Measurements from ENCODE around the gene RMND5B. TPM values are rescaled to one million over a fixed set of nuclear protein-coding genes. Genes with fewer than 3 reads are reported as not detected.
A peak's percentile ranks its signal among the peaks of the same experiment; 100 is the strongest.

Gene RMND5B
- 10 to 100 TPM; 25.3 to 72.9 (median 50.9) TPM for total RNA-seq
- 10 to 100 TPM; 28.2 to 35.5 (median 28.9) TPM for polyA plus RNA-seq
- long read RNA-seq, donor 1, partial matches to known transcripts = 5 of 82 reads
- long read RNA-seq, donor 1, other reads (novel, unspliced or antisense) = 77 of 82 reads
- long read RNA-seq, donor 2, partial matches to known transcripts = 0 of 4 reads
- long read RNA-seq, donor 2, other reads (novel, unspliced or antisense) = 0 of 4 reads
- long read RNA-seq, donor 3 = 0 reads
- long read RNA-seq, donor 4, partial matches to known transcripts = 0 of 2 reads
- long read RNA-seq, donor 4, other reads (novel, unspliced or antisense) = 0 of 2 reads
- long read RNA-seq, donor 5, partial matches to known transcripts = 131 of 149 reads
- long read RNA-seq, donor 5, other reads (novel, unspliced or antisense) = 13 of 149 reads
- long read RNA-seq, donor 6, transcript RMND5B-201 (11 exons, 1,929 nt) = major isoform, 6 of 472 reads
- long read RNA-seq, donor 6, partial matches to known transcripts = 444 of 472 reads
- long read RNA-seq, donor 6, other reads (novel, unspliced or antisense) = 20 of 472 reads
- long read RNA-seq, donor 7, partial matches to known transcripts = 39 of 177 reads
- long read RNA-seq, donor 7, other reads (novel, unspliced or antisense) = 132 of 177 reads
- long read RNA-seq, donor 8, partial matches to known transcripts = 0 of 4 reads
- long read RNA-seq, donor 8, other reads (novel, unspliced or antisense) = 0 of 4 reads
- long read RNA-seq, donor 9, partial matches to known transcripts = 76 of 256 reads
- long read RNA-seq, donor 9, other reads (novel, unspliced or antisense) = 180 of 256 reads
- long read RNA-seq, donor 10, partial matches to known transcripts = 88 of 88 reads
- long read RNA-seq, donor 10, other reads (novel, unspliced or antisense) = 0 of 88 reads

DNA sequence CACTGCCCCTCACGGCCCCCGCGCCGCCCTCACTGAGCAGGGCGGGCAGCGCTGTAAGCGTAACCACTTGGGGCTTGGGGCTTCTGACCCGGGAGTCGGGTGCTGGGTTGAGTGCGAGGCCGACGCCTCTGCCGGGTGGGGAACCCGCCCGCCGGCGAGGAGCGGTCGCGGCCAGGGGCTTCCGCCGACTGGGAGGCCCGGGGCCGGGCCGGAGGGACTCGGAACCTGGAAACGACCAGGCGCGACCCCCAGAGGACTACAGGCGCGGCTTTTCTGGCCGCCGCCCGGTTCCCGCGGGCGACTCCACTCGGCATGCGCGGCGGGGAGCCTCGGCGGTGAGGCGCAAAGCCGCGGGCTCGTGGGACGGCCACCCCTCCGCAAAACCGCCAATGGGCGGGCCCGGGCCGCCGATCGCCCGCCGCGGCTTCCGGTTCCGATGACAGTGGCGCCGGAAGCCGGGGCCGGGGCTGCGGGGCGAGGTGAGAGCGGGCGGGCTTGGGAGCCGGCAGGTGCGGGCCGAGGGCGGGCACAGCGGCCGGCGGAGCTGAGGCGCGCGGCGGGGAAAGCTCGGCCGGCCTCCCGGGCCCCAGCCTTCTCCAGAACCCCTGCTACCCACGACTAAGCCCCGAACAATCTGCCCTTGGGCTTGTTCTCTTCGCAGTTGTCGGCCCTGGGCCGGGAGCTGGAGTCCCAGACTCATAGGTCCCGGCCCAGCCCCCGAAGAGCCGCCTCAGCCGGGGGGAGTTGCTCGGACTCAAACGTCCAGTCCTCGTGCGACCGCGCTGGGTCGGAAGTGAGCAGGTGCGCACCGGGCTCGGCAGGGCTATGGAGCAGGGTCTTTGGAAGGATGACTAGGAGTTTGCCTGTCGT, at the start of gene RMND5B:
Gene RMND5B (plus strand): TSS at position 439 of the 870 bp plus-strand sequence. CDS start 7,106 bp downstream, outside the sequence.
- Histone ChIP-seq H3K9me3 (no peaks in the 10 kb centered on the region), H3K27ac (peak within 1 kb of the TSS; percentile 90 to 98 (median 96)), H3K36me3 (peaks cover 5 to 25% (median 24%) of the 10 kb centered on the region in 4 donors), H3K4me3 (peak within 1 kb of the TSS; percentile 73 to 98 (median 88)), H3K4me1 (peaks cover 10 to 30% (median 18%) of the 10 kb centered on the region in 4 donors), H3K27me3 (no peaks in the 10 kb centered on the region)
- peak; percentile 90 to 96 for DNase-seq
- intact Hi-C loops (cut with DNase I; ENCODE audit: low total_unique reads) = no loop called here
- TF ChIP-seq EP300 (IDR thresholded peaks at IDR 0.05) = no peak
- TF ChIP-seq POLR2AphosphoS5 (IDR thresholded peaks at IDR 0.05) = peak; percentile 54 to 81 (median 67)
- WGBS, 5 donors = 0 to 1% (median 0%) methylated on average over 38 to 102 of the region's 102 CpGs

DNA sequence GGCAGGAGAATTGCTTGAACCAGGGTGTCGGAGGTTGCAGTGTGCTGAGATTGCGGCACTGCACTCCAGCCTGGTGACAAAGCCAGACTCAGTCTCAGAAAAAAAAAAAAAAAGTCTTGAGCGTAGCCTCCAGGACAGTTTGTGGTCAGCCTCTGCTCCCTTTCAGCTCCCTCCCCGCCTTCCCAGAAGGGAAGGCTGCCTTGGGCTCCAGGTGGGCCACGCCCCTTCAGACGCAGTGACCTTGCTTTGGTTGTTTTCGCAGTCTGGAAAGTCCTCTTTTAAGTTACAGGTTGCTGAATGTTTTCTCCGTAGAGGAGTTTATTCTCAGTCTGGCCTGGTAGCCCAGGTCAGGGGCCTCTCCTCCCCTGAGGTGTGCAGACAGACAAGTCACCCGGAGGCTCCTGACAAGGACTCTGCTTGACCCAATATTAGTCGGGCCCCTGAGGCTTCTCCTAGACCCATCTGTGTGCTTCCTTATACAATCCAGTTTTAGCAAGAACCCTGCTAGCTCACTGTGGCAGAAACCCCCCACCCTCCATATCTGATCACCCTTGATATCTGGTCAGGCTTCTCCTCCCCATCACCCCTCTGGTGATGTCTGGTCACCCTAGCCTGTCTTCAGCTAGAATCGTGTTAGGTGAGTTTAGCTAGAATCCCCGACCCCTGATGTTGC, 49.1 kb upstream of the RMND5B start:
- H3K4me3 ChIP-seq = no peak overlapping the region
- peak; percentile 42 to 65 for DNase-seq
- no peaks in the 10 kb centered on the region for H3K36me3 ChIP-seq
- peaks cover 0 to 50% (median 6%) of the 10 kb centered on the region in 3 donors for H3K27me3 ChIP-seq
- intact Hi-C loops (cut with DNase I; ENCODE audit: low total_unique reads) = no loop called here
- WGBS, 5 donors = 46 to 60% (median 47%) methylated on average over 11 to 12 of the region's 12 CpGs
- no peaks in the 10 kb centered on the region for H3K9me3 ChIP-seq
- H3K4me1 ChIP-seq = peaks cover 0 to 5% (median 1%) of the 10 kb centered on the region in 4 donors
- peak overlapping the region in 1 of 5 donors; percentile 28 for H3K27ac ChIP-seq
- no peak for TF ChIP-seq POLR2A (IDR thresholded peaks at IDR 0.05)

DNA sequence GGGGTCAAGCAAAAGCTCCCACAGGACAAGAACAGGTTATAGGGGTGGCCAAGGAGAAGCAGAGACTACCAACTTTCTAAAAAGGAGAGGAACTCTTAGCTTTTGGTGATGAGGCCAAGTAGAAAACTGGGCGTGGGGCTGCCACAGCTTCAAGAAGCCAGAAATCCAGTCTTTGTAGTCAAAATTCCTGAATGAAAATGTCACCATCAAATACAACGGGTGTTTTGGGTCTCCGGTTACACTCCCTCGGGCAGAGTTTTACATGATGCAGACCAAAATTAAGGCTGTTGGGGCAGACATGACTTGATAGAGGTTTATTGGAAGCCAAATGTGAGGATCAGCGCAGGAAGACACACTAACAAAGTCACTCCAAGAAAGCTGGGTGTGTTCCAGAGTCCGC, 46.9 kb upstream of the RMND5B start:
- 69 to 85% (median 78%) methylated on average over 6 of the region's 6 CpGs for WGBS, 5 donors

DNA sequence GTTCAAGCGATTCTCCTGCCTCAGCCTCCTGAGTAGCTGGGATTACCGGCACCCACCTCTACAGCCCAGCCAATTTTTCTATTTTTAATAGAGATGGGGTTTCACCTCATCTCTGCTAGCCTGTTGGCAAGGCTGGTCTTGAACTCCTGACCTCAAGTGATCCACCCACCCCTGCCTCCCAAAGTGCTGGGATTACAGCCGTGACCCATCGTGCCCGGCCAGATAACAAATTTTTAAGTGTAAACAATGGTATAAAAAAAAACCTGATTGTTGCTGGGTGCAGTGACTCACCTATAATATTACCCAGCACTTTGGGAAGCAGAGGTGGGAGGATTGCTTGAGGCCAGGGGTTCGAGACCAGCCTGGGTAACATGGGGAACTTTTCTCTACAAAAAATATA, 45.5 kb upstream of the RMND5B start:
- no peaks in the 10 kb centered on the region for H3K9me3 ChIP-seq
- no peak overlapping the region for H3K4me3 ChIP-seq
- DNase-seq = no peak
- peaks cover 0 to 5% (median 1%) of the 10 kb centered on the region in 4 donors for H3K4me1 ChIP-seq
- H3K36me3 ChIP-seq = no peaks in the 10 kb centered on the region
- TF ChIP-seq POLR2A (IDR thresholded peaks at IDR 0.05) (no peak), CTCF (IDR thresholded peaks at IDR 0.05) (no peak), POLR2AphosphoS5 (IDR thresholded peaks at IDR 0.05) (no peak), EP300 (IDR thresholded peaks at IDR 0.05) (no peak)
- peaks cover 0 to 73% (median 10%) of the 10 kb centered on the region in 3 donors for H3K27me3 ChIP-seq
- H3K27ac ChIP-seq = no peak overlapping the region
- WGBS, 5 donors = 35 to 49% (median 47%) methylated on average over 6 of the region's 6 CpGs
- intact Hi-C loops (cut with DNase I; ENCODE audit: low total_unique reads) = no loop called here

More for the DNA sequence above, 46.9 kb upstream of the RMND5B start:
- DNase-seq = no peak
- H3K36me3 ChIP-seq = no peaks in the 10 kb centered on the region
- H3K27ac ChIP-seq = no peak overlapping the region
- peaks cover 0 to 69% (median 10%) of the 10 kb centered on the region in 3 donors for H3K27me3 ChIP-seq
- TF ChIP-seq POLR2AphosphoS5 (IDR thresholded peaks at IDR 0.05) = no peak
- no peak for TF ChIP-seq EP300 (IDR thresholded peaks at IDR 0.05)
- TF ChIP-seq CTCF (IDR thresholded peaks at IDR 0.05) = no peak
- intact Hi-C loops (cut with DNase I; ENCODE audit: low total_unique reads) = no loop called here
- no peak overlapping the region for H3K4me3 ChIP-seq
- no peaks in the 10 kb centered on the region for H3K9me3 ChIP-seq
- peaks cover 0 to 5% (median 1%) of the 10 kb centered on the region in 4 donors for H3K4me1 ChIP-seq

Data from stomach (tissue), 19 donors.